ENCODE data around the gene UCHL3. TPM values are rescaled to one million over a fixed set of nuclear protein-coding genes. Genes with fewer than 3 reads are reported as not detected.

The UCHL3 gene
- polyA plus RNA-seq, 3 donors: 22.4 to 66.8 (median 51.8) TPM

DNA sequence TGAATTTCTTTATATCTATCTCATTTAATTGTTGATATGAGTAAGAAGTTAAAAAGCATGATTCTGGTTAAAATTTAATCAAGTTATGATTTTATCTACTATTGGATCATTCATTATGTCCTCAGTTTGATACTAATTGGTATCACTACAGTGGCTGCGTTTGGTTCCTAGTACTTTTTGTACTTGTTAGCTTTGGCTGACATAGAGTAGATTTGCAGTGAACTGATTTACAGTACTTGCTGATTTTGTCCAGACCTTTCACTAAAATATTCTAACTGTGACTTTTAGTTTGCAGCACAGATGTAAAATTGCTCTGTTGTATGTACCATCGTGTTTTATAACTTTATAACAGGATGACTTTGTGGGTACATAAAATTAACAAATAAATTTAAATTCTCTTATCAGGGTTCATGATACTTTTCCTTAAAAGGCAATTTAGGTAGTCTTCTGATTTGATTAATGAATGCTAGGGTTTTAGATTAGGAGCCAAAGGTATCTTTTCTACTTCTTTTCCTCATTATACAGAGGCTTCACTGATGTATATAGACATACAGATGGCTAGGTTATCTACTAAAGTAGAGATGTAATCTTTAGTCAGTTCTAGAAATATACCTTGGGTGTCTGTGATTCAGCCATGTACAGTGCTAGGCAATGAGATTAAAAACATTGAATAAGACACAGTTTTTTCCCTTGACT lies 8.7 kb downstream of the UCHL3 start:
- Histone ChIP-seq H3K4me2 (replicated peaks; ENCODE audit: extremely low read depth, low read length, poor library complexity, severe bottlenecking) (no peak overlapping the region), H3K36me3 (replicated peaks in 1 of 2; ENCODE audit: control insufficient read depth in 1 of 2, insufficient read depth in 2 of 2, low read length in 2 of 2) (peaks cover 19 to 37% of the 10 kb centered on the region in 2 donors), H3K79me2 (ENCODE audit: insufficient read depth, low read length) (peaks cover 17% of the 10 kb centered on the region), H3K9me3 (replicated peaks in 1 of 2; ENCODE audit: control insufficient read depth in 1 of 2, insufficient read depth in 1 of 2, low read length in 2 of 2) (no peaks in the 10 kb centered on the region), H3K27ac (ENCODE audit: low read depth in 1 of 2, low read length in 2 of 2) (no peak overlapping the region), H3K4me1 (ENCODE audit: control insufficient read depth in 1 of 2, insufficient read depth in 2 of 2, low read length in 2 of 2) (peaks cover 7 to 17% of the 10 kb centered on the region in 2 donors), H2AFZ (ENCODE audit: insufficient read depth, low read depth, low read length, poor library complexity, severe bottlenecking) (no peak overlapping the region), H3K27me3 (ENCODE audit: control insufficient read depth in 2 of 2, insufficient read depth in 2 of 2, low read length in 2 of 2) (no peaks in the 10 kb centered on the region), H4K20me1 (ENCODE audit: insufficient read depth, low read length) (peaks cover 6% of the 10 kb centered on the region), H3K4me3 (replicated peaks in 1 of 3; ENCODE audit: low read depth in 2 of 3, low read length in 3 of 3) (no peak overlapping the region), H3K9ac (ENCODE audit: insufficient read depth, low read length, poor library complexity, severe bottlenecking) (no peak overlapping the region)
- H3K36me3 Mint-ChIP-seq: peaks cover 21 to 24% of the 10 kb centered on the region in 2 donors
- TF ChIP-seq, protein P1, sequence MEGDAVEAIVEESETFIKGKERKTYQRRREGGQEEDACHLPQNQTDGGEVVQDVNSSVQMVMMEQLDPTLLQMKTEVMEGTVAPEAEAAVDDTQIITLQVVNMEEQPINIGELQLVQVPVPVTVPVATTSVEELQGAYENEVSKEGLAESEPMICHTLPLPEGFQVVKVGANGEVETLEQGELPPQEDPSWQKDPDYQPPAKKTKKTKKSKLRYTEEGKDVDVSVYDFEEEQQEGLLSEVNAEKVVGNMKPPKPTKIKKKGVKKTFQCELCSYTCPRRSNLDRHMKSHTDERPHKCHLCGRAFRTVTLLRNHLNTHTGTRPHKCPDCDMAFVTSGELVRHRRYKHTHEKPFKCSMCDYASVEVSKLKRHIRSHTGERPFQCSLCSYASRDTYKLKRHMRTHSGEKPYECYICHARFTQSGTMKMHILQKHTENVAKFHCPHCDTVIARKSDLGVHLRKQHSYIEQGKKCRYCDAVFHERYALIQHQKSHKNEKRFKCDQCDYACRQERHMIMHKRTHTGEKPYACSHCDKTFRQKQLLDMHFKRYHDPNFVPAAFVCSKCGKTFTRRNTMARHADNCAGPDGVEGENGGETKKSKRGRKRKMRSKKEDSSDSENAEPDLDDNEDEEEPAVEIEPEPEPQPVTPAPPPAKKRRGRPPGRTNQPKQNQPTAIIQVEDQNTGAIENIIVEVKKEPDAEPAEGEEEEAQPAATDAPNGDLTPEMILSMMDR (IDR thresholded peaks at IDR 0.05): no peak
- DNase-seq: no peak
- H3K27me3 Mint-ChIP-seq (ENCODE audit: low read depth in 3 of 3): no peaks in the 10 kb centered on the region
- no peak overlapping the region for H3K27ac Mint-ChIP-seq
- intact Hi-C loops (cut with micrococcal nuclease): no loop called here
- H3K4me1 Mint-ChIP-seq: peaks cover 25% of the 10 kb centered on the region
- peak overlapping the region in 1 of 2 donors; percentile 19 for H3K4me3 Mint-ChIP-seq
- no CpG with 5 or more reads among the region's 2 CpGs for WGBS (ENCODE audit: insufficient coverage)
- H3K9me3 Mint-ChIP-seq: peaks cover 0 to 2% (median 0%) of the 10 kb centered on the region in 7 donors

- Histone ChIP-seq H3K9me3 (replicated peaks in 1 of 2; ENCODE audit: control insufficient read depth in 1 of 2, insufficient read depth in 1 of 2, low read length in 2 of 2) (no peaks in the 10 kb centered on the region), H3K27ac (ENCODE audit: low read depth in 1 of 2, low read length in 2 of 2) (no peak overlapping the region), H3K36me3 (replicated peaks in 1 of 2; ENCODE audit: control insufficient read depth in 1 of 2, insufficient read depth in 2 of 2, low read length in 2 of 2) (peaks cover 40 to 87% of the 10 kb centered on the region in 2 donors), H3K79me2 (ENCODE audit: insufficient read depth, low read length) (no peaks in the 10 kb centered on the region), H3K4me1 (ENCODE audit: control insufficient read depth in 1 of 2, insufficient read depth in 2 of 2, low read length in 2 of 2) (no peaks in the 10 kb centered on the region), H3K4me3 (replicated peaks in 1 of 3; ENCODE audit: low read depth in 2 of 3, low read length in 3 of 3) (no peak overlapping the region), H3K4me2 (replicated peaks; ENCODE audit: extremely low read depth, low read length, poor library complexity, severe bottlenecking) (no peak overlapping the region), H2AFZ (ENCODE audit: insufficient read depth, low read depth, low read length, poor library complexity, severe bottlenecking) (no peak overlapping the region), H3K27me3 (ENCODE audit: control insufficient read depth in 2 of 2, insufficient read depth in 2 of 2, low read length in 2 of 2) (no peaks in the 10 kb centered on the region), H3K9ac (ENCODE audit: insufficient read depth, low read length, poor library complexity, severe bottlenecking) (no peak overlapping the region), H4K20me1 (ENCODE audit: insufficient read depth, low read length) (no peaks in the 10 kb centered on the region)
- peaks cover 0 to 2% (median 0%) of the 10 kb centered on the region in 7 donors for H3K9me3 Mint-ChIP-seq
- peaks cover 48 to 49% of the 10 kb centered on the region in 2 donors for H3K36me3 Mint-ChIP-seq
- TF ChIP-seq, protein P1 (IDR thresholded peaks at IDR 0.05): no peak
- H3K27ac Mint-ChIP-seq: no peak overlapping the region
- H3K4me1 Mint-ChIP-seq: no peaks in the 10 kb centered on the region
- H3K27me3 Mint-ChIP-seq (ENCODE audit: low read depth in 3 of 3): no peaks in the 10 kb centered on the region
- no peak for DNase-seq
- intact Hi-C loops (cut with micrococcal nuclease): no loop called here
- no peak overlapping the region for H3K4me3 Mint-ChIP-seq
Observed at GRCh38 chr13:75566658-75567057, 17.1 kb downstream of the UCHL3 start.

Data from CD14-positive monocyte (primary cell).